Endodermal cell (in vitro differentiated cells): Measurements from ENCODE around the gene NRM. TPM values are rescaled to one million over a fixed set of nuclear protein-coding genes. Genes with fewer than 3 reads are reported as not detected.

Experiments used
- DNase-seq: peaks from one replicate; pipeline ENCODE4 v3.0.0-alpha.2; 2017
- H3K27ac ChIP-seq: 2 replicates; pipeline ENCODE4 v1.5.1; 2013; ENCODE audit warnings: mild to moderate bottlenecking, low read depth, low read length, moderate library complexity
- H3K27me3 ChIP-seq: 2 replicates; pipeline ENCODE4 v1.6.1; 2013; ENCODE audit warnings: mild to moderate bottlenecking, low read length, moderate library complexity; ENCODE audit not compliant: insufficient read depth, control insufficient read depth, poor library complexity, severe bottlenecking
- H3K36me3 ChIP-seq: 2 replicates; pipeline ENCODE4 v1.7.0; 2013; ENCODE audit warnings: mild to moderate bottlenecking, low read length, moderate library complexity; ENCODE audit not compliant: control insufficient read depth, insufficient read depth
- H3K4me1 ChIP-seq: one replicate; pipeline ENCODE4 v1.7.0; 2013; ENCODE audit warnings: low read length; ENCODE audit not compliant: control insufficient read depth, insufficient read depth
- H3K4me3 ChIP-seq: 2 replicates; pipeline ENCODE4 v1.5.1; 2013; ENCODE audit warnings: mild to moderate bottlenecking, low read length, moderate library complexity
- H3K9ac ChIP-seq: 2 replicates; pipeline ENCODE4 v1.6.1; 2013; ENCODE audit warnings: mild to moderate bottlenecking, low read length, moderate library complexity; ENCODE audit not compliant: poor library complexity, severe bottlenecking; ENCODE audit errors: extremely low read depth
- H3K9me3 ChIP-seq: 2 replicates; pipeline ENCODE4 v1.6.1; 2013; ENCODE audit warnings: mild to moderate bottlenecking, low read length, moderate library complexity; ENCODE audit not compliant: control insufficient read depth
- H3K27ac Mint-ChIP-seq: 2 replicates; pipeline ENCODE4 v1.8.0; 2020; ENCODE audit warnings: mixed read lengths
- H3K27me3 Mint-ChIP-seq: 2 replicates; pipeline ENCODE4 v1.8.0; 2021; ENCODE audit warnings: mild to moderate bottlenecking, mixed read lengths; ENCODE audit not compliant: insufficient read depth
- H3K36me3 Mint-ChIP-seq: 2 replicates; pipeline ENCODE4 v1.8.0; 2020; ENCODE audit warnings: low read depth, mixed read lengths
- H3K4me1 Mint-ChIP-seq: 2 replicates; pipeline ENCODE4 v1.8.0; 2020; ENCODE audit warnings: mixed read lengths
- H3K4me3 Mint-ChIP-seq: 2 replicates; pipeline ENCODE4 v1.8.0; 2020; ENCODE audit warnings: mild to moderate bottlenecking, moderate library complexity, mixed read lengths
- H3K9me3 Mint-ChIP-seq: 2 replicates; pipeline ENCODE4 v1.8.0; 2020; ENCODE audit warnings: mild to moderate bottlenecking, mixed read lengths
- WGBS, 2 experiments: methylation state at CpG; one replicate each; pipeline versions ENCODE4 v1.1.5 to v1.1.7; 2013; ENCODE audit warnings: missing lambda C conversion rate in 2 of 2, mixed read lengths in 1 of 2; ENCODE audit not compliant: insufficient coverage in 1 of 2, insufficient read length in 1 of 2; 5-methylcytosine and 5-hydroxymethylcytosine counted together
- total RNA-seq, 2 donors: library from RNA; stranded (reverse); fragmentation: NEBNext Ultra II Directional in 1 of 2; extraction: Animal tissue kit (Norgen Biotek cat#: 25700) in 1 of 2; gene quantifications; 2 replicates in 1 of 2; 3 replicates in 1 of 2; pipeline ENCODE4 v1.2.1, GENCODE V29; 2021
- TF ChIP-seq, protein P1 (sequence below): fragments of 200-600 bp; sonication (generic); conservative IDR thresholded peaks from 2 replicates; pipeline ENCODE4 v1.5.0; 2021; ENCODE audit warnings: antibody characterized with exemption, mild to moderate bottlenecking

The NRM gene
- total RNA-seq, 2 donors from 2014 or later: 37.1 TPM

DNA sequence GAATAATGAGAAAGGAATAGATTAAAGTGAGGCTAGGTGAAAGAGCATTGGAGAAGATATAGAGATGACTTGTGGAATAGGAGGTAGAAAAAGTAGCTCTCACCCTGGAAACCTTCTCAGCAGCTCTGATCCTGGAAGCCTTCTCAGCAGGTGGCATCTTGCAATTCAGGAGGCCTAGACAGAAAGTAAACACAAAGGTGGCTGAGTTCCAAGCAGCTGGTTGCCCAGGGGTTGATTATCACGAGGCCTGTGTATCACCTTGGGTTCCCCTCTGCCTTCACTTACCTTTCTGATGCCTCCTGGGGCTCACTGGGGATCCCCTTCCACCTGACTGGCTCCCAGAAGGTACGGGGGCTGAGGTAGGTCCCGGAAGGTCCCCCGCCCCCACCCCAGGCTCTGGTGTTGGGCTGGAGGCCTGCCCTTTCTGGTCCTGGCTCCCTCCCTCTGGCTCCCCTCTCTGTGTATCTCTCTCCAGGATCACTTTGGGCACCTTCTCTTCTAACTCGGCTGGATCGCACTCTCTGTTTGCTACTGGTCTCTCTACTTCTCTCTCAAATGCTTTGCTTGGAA lies 16.6 kb upstream of the NRM start:
- peak; percentile 68 for DNase-seq
- Mint-ChIP-seq H3K27ac (peak overlapping the region; percentile 67), H3K9me3 (no peaks in the 10 kb centered on the region), H3K4me1 (peaks cover 14% of the 10 kb centered on the region), H3K27me3 (no peaks in the 10 kb centered on the region), H3K36me3 (peaks cover 75% of the 10 kb centered on the region), H3K4me3 (no peak overlapping the region)
- Histone ChIP-seq H3K4me3 (no peak overlapping the region), H3K36me3 (peaks cover 63% of the 10 kb centered on the region), H3K4me1 (peaks cover 4% of the 10 kb centered on the region), H3K9ac (peak overlapping the region; percentile 9), H3K9me3 (no peaks in the 10 kb centered on the region), H3K27ac (no peak overlapping the region), H3K27me3 (no peaks in the 10 kb centered on the region)
- 76 to 94% methylated on average over 5 to 6 of the region's 6 CpGs for WGBS, 2 experiments
- TF ChIP-seq, protein P1, sequence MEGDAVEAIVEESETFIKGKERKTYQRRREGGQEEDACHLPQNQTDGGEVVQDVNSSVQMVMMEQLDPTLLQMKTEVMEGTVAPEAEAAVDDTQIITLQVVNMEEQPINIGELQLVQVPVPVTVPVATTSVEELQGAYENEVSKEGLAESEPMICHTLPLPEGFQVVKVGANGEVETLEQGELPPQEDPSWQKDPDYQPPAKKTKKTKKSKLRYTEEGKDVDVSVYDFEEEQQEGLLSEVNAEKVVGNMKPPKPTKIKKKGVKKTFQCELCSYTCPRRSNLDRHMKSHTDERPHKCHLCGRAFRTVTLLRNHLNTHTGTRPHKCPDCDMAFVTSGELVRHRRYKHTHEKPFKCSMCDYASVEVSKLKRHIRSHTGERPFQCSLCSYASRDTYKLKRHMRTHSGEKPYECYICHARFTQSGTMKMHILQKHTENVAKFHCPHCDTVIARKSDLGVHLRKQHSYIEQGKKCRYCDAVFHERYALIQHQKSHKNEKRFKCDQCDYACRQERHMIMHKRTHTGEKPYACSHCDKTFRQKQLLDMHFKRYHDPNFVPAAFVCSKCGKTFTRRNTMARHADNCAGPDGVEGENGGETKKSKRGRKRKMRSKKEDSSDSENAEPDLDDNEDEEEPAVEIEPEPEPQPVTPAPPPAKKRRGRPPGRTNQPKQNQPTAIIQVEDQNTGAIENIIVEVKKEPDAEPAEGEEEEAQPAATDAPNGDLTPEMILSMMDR: no peak

DNA sequence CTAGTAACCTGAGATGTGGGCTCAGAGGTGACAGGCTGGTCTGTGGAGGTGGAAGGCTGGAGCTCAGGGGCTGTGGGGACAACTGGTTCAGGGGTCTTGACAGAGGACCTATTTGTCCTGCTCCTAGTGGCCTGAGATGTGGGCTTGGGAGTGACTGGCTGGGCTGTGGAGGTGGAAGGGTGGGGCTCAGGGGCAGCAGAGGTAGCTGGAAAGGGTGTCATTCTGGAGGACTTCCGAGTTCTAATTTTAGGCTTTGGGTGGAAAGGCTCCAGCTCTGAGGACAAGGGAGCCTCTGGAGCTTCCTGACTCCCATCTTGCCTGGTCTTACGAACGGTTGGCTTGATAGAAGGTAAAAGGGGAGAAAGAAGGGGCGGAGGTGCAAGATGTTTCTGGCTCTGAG lies 14.8 kb upstream of the NRM start:
- Histone ChIP-seq H3K27ac (no peak overlapping the region), H3K9ac (no peak overlapping the region), H3K9me3 (no peaks in the 10 kb centered on the region), H3K36me3 (peaks cover 57% of the 10 kb centered on the region), H3K4me1 (peaks cover 4% of the 10 kb centered on the region), H3K27me3 (no peaks in the 10 kb centered on the region), H3K4me3 (no peak overlapping the region)
- Mint-ChIP-seq H3K9me3 (no peaks in the 10 kb centered on the region), H3K27ac (no peak overlapping the region), H3K27me3 (no peaks in the 10 kb centered on the region), H3K4me3 (no peak overlapping the region), H3K4me1 (peaks cover 14% of the 10 kb centered on the region), H3K36me3 (peaks cover 65% of the 10 kb centered on the region)
- TF ChIP-seq, protein P1: no peak
- WGBS, 2 experiments: 92 to 93% methylated on average over 3 to 4 of the region's 4 CpGs
- no peak for DNase-seq

DNA sequence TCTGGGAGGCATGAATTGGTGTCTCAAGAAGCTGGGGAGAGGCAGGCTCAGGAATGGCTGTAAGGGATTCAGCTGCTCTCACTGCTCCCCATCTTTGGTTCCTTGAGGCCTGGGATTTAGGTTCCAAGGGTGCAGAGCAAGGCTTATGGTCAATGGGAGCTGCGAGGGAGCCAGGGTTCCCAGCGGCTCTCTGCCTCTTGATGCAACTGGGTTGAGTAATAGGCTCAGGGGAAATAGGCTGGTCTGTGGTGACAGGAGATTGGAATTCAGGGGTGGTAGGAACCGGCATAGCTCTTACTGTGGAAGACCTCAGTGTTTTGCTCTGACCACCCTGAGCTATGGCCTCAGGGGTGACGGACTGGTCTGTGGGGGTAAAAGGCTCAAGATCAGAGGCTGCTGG lies 13.0 kb upstream of the NRM start:
- Histone ChIP-seq H3K9ac (no peak overlapping the region), H3K4me3 (no peak overlapping the region), H3K9me3 (no peaks in the 10 kb centered on the region), H3K36me3 (peaks cover 55% of the 10 kb centered on the region), H3K27ac (no peak overlapping the region), H3K4me1 (peaks cover 4% of the 10 kb centered on the region), H3K27me3 (no peaks in the 10 kb centered on the region)
- Mint-ChIP-seq H3K27me3 (no peaks in the 10 kb centered on the region), H3K27ac (no peak overlapping the region), H3K36me3 (peaks cover 66% of the 10 kb centered on the region), H3K4me3 (no peak overlapping the region), H3K9me3 (no peaks in the 10 kb centered on the region), H3K4me1 (peaks cover 14% of the 10 kb centered on the region)
- 93 to 100% methylated on average over 4 of the region's 4 CpGs for WGBS, 2 experiments
- DNase-seq: no peak
- TF ChIP-seq, protein P1: no peak
